GM18498 (cell line): ENCODE results near the gene NDUFA6.
"Not testable (repeated sequence)": the region's sequence is repeated elsewhere in the genome, so short reads cannot be mapped to it uniquely, and the experiment has no call there.

Source experiments
- ATAC-seq: cut with Tn5 transposase; IDR thresholded peaks from one replicate; pipeline ENCODE4 v1.9.1; 2021; ENCODE audit warnings: mild to moderate bottlenecking, moderate library complexity; ENCODE audit not compliant: unreplicated experiment

Gene NDUFA6

DNA sequence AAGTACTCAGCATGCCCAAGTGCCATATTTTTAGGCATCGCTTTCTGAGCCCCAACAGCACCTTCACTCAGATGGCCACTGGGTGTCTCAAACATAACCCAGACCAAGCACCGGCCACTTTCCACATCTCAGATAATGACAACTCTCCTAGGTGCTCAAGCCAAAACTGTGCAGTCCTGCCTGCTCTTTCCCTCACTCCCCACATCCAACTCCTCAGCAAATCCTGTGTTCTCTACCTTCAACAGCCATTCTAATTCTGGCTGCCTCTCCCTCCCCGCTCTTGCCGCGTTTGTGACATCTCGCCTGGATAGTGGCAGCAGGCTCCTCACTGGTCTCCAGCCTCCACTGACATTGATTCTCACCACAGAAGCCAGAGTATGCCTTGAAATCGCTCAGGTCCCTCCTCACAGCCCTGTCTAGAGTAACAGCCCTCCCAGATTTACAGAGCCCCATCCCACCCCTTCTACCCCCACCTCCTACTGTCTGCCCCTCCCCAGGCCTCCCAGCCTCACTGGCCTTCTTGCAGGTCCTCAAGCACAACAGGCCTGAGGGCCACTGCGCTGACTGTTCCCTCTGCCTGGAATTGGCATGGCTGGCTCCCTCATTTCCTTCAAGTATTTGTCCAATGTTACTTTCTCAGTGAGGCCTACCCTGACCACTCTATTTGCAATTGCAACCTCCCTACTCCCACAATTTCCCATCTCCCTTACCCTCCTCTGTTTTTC lies 17.8 kb downstream of the NDUFA6 start:
- ATAC-seq, result no peak

DNA sequence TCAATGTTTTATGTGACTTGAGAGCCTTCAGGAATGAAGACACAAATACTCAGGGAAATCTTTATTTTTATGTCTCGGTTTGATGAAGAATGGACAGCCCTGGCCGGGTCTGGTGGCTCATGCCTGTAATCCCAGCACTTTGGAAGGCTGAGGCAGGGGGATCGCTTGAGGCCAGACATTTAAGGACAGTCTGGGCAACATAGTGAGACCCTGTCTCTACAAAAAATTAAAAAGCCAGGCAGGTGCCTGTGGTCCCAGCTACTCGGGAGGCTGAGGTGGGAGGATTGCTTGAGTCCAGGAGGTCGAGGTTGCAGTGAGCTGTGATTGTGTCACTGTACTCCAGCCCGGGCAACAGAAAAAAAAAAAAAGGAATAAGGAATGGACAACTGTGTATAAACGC lies 19.1 kb downstream of the NDUFA6 start:
- ATAC-seq, result not testable (repeated sequence)

DNA sequence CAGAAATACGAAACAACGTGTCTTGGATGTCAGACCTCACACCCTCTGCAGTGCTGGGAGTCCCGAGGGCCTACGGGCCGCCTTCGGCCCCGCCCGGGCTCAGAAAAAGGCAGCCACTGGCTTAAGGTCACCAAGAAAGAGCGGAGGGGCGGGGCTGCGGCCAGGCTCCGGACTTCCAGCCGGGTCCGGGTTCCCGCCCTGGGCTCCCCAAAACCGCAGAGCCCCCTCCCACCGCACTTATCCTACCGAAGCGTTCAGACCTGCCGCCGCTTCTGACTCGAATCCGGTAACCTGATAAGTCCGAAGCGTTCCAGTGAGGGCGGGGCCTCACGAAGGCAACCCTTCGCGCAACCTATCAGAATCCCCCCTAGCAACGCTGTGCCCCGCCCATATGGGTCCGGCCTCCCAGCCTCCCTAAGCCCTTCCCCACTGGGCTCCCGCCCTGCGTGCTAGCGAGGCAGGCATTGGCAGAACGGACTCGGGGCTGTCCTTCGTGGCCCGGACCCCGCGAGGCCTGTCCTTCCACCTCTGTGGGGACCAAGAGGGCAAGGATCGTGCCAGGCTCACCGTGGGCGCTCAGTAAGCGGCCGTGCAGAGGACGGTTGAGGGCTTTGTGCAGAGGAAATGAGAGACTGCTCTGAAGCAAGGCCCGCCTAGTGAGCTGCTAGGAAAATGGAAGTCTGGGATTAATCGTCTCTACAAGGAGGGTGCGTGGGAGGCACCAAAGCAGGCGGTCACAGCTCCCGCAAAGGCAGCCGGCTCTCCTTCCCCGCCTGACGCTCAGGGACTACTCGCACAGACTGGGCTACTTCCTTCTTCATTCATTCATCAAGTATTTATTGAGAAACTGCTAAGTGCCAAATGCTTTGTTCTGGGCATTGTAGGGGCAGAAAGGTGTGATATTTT lies 19.8 kb downstream of the NDUFA6 start, which contains the start of gene NAGA:
TSS of gene NAGA (minus strand) at position 296 of the 906 bp plus-strand sequence. CDS start 515 bp downstream, outside the sequence.
- ATAC-seq, result peak; percentile 92

DNA sequence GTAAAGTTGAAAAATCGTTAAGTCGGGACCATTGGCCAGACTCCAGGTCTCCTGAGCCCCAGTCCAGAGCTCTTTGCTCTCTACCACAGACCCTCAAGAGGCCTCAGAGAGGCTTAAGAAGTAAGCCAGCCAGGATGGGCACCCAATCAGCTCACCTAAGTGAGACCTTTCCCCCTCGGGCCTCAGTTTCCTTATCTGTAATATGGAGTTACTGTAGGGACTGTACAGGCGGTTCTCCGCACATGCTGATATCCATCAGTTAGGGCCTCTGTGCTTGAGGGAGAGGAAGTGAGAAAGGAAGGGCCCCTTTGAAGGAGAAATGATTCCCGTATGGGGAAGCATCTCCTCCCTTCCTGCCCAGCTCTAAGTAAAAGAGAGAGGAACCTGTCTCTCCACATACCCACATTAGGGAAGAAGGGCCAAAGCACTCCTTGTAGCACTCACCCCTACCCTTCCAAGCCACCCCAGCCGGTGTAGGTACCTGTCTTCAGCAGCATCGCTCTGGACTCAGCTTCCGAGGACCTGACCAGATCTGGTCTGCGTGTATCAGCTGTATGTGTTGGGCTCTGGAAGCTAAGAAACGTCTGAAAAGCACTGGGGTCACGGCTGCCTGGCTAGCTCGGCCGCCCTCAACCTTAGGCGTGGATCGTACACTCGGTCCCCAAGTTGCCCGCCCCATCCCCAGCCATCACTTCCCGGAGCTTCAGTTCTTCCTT lies 20.6 kb downstream of the NDUFA6 start:
- ATAC-seq, result peak; percentile 13

DNA sequence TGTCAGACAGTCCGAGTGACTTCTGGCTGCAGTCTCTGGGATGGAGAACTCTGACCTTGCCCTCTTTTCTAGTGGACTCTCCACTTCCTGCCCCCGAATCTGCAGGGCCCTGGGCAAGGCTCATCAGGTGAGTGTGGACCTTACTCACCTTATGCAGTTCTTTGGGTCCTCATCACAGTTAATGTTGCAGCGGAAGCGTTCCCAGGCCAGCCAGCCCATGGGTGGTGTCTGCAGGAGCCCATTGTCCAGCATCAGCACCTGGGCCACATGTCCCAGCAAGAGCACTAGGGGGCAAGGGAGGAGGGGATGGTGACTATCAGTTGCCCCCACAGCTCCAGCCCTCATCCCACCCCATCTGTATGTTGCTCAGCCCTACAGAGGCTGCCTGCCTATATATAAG lies 22.3 kb downstream of the NDUFA6 start:
- ATAC-seq, result no peak

DNA sequence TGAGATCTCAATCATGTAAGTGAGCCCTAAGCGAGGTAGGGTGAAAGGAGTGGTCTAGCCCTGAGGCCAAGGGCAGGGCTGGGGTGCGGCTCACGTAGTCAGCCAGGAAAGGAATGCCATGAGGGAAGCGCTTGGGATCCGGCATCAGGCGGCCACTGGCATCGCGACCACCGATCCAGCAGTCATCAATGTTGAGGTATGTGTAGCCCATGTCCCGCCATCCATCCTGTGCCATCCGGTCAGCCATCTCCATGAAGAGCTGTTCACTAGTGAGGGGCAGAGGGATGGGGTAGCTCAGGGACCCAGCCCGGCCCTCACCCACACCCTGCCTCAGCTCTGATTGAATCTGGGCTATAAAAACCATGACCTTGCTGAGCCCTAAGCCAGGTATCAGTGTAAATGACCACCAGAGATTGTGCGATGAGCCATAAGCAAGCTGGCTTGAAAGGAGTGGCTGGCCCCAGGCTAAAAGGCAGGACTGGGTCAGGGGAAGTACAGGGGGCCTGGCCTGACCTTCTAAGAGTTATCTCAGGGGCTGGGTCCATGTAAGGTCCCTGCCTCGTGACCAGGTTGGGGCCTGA lies 22.8 kb downstream of the NDUFA6 start:
- ATAC-seq, result no peak

DNA sequence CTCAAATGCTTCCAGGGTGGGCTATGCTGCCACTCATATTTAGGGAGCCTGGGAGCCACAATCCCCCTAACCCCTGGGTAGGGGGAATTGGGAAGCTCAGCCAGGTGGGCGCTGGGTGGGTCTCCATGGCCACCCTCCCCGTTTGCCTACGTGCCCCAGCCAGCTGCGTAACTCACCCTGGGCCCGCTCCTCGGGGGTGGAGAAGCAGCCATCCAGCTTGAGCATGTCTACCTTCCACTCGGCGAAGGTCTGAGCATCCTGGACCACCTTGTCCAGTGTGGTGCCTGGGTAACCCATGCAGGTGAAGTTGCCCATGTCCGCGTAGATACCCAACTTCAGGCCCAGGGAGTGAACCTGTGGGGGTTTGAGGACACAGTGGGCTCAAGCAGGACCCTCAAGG lies 23.6 kb downstream of the NDUFA6 start:
- no peak for ATAC-seq

DNA sequence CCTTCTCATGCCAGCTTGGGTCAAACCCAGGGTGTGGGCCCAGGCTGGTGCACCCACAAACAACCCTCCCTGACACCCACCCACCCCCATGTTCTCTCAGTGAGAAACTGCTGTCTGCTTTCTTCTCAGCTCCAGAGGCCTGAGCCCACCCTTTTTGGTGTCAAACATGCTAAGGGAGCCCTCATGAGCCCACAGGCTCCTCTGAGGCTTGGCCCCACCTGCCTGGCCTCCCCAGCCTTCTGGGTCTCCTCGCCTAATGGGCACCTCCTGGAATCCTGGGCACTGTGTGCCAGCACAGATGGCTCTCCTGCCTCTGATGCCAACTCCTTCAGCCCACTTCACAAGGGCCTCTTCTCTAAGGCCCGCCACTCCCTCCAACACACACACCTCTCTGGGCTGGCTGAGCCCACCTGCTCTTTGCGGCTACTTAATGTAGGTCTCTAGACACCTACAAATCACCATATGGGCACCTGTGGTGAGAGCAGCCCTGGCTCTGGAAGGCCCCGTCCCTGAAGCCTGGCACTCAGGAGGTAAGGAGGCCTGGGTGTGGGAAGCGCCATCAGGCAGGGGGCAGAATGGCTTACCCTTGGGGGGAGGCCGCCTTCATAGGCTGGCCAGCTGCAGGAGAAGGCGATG lies 24.3 kb downstream of the NDUFA6 start:
- no peak for ATAC-seq

DNA sequence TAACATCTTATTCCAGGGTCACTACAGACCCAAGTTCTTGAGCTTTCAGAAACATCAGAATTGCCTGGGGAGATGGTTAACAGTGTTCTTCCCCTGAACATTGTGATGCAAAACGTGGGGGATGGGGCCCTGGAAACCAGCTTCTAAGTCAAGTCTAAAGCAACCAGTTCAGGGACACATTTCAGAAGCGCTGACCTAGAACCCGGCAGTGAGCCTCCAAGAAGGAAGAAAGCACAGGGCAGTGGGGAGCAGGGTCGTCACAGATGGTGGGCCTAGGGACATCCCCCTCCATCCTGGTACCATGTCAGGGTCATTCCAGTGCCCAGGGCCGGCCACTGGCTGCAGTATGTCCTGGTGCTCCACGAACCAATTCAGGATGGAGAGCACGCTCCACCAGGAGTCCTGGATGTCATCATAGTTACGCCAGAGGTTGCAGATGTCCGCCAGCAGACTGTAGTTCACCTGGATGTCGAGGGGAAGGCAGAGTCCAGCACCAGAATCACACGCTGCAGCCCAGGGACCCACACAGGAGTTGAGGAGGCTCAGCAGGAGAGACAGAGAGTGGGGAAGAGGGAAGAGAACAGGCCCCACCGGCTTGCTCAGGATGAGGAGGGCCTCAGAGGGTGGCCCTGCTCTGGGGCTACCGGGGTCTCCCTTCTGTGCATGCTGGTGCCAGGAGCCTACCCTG lies 25.0 kb downstream of the NDUFA6 start:
- no peak for ATAC-seq

DNA sequence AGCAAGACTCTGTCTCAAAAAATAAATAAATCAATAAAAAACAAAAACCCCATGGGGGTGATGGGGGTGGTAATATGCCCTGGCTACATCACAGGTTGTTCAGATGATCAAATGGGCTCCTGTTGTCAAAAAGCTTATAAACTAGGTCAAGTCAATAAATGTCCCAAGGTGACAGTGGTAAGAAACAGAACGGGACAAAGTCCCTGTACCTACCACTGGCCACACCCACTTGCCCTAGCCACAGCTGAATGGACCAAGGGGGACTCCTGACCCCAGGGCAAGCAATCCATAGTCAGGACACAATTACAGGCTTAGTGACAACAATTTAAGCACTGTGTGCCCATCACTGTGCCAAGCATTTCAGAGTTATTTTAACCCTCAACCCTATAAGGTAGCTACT lies 25.9 kb downstream of the NDUFA6 start:
- no peak for ATAC-seq

DNA sequence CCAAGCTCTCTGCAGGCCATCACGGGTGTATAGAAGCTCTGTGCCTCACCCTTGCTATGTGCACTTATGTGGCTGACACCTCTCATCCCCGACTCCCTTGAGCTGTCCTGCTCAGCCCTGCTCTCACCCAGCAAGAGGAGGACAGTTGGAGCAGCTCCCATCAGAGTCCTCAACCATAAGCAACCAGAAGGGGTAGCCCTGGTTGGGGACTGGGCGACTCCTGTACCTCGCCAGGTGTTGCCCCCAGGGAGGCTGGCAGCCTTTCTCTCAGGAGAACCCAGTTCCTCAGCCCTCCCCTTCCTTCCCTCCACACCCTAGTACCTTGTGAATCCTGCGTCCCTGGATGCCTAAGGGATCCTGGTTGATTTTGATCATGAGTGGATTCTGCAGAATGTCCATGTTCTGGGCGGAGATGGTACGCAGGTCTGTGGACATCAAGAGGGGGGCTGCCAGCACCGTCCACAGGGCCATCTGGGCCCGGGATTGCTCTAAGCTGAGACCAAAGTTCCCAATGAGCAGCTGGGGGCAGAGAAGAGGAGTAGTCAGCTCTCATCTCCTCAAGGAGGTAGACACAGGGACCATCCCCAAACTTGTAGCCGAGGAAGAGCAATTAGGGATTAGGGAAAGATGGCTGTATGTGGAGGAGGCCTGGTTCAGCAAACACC lies 27.9 kb downstream of the NDUFA6 start:
- no peak for ATAC-seq

DNA sequence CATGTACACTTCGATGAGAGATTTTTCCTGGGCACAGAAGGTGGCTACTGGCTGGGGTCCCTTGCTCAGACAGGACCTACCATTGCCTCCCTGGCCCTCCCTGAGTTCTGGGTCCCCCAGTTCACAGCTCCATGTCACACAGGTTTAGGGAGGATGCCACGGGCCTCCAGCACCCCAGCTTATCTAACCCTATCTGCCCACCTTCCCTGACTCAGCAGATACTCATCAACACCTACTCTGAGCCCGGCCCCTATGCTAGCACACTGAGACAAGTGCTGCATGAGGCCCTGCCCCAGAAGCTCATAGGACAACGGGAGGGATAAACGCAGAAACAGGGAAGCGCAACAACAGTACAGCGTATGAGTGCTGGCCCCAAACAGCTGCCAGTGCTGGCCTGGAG lies 29.5 kb downstream of the NDUFA6 start:
- no peak for ATAC-seq

DNA sequence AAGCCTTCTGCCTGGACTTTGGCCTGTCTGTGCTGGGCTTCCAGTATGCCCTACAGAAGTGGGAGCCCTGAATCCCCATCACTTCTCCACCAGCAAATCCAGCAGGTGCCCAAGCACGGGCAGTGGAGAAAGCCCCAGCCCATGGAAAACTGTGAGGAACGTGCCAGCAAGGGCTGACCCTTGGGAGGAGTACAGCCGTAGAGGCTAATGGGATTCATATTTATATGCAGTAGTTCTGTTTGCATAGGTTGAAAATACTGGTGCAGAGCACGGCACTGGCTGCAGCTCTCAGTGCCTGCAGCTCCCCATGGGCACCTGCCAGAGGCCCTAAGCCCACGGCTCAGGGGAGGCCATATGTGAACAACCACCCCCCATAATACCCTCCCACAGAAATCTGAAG lies 30.1 kb downstream of the NDUFA6 start:
- ATAC-seq, result no peak

DNA sequence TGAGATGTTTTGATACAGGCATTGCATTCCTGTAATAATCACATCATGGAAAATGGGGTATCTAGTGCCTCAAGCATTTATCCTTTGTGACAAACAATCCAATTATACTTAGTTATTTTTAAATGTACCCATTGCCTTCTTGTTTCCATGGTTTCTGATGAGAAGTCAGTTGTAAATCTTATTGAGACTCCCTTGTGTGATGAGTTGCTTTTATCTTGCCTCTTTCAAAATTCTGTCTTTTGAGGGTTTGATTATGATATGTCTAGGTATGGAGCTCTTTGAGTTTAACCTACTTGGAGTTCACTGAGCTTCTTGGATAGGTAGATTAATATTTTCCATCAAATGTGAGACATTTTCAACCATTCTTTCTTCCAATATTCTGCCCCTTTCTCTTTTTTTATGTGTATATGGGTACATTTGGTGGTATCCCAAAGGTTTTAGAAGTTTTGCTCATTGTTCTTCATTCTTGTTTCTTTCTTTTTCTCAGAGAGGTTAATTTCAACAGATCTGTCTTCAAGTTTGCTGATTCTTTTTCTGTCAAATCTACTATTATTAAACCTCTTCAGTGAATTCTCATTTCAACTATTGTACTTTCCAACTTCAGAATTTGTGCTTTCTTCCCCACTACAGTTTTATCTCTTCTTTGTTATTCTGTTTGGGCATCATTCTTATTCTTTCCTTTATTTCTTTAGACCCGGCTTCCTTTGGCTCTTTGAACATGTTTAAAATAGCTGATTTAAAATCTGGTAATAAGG lies 33.6 kb downstream of the NDUFA6 start:
- no peak for ATAC-seq

DNA sequence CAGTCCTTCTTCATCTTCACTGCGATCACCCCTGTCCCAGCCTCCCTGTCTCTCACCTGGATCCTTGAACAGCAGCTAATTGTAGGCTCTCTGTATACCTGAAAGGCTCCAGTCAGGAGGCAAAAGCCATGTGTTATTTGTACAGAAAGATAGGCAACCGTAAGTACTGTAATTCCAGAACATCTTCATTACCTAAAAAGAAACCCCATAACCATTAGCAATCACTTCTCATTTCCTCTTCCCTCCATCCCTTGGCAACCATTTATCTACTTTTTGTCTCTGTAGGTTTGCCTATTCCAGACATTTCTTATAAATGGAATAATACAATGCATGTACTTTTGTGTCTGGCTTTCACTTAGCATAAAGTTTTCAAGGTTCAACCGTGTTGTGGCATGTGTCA lies 37.8 kb downstream of the NDUFA6 start:
- no peak for ATAC-seq

DNA sequence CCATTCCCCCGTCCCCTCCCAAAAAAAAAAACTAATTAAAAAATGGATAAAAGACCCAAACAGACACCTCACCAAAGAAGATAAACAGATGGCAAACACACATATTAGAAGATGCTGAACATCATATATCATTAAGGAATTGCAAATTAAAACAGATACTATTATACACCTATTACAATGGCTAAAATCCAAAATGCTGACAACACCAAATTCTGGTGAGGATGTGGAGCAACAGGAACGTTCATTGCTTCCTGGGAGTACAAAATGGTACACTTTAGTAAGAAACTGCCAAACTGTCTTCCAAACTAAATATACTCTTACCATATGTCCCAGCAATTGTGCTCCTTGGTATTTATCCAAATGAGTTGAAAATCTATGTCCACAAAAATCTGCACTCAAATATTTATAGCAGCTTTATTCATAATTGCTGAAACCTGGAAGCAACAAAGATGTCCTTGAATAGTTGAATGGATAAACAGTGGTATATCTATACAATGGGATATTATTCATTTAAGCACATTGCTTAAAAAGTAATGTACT lies 39.9 kb downstream of the NDUFA6 start:
- no peak for ATAC-seq

DNA sequence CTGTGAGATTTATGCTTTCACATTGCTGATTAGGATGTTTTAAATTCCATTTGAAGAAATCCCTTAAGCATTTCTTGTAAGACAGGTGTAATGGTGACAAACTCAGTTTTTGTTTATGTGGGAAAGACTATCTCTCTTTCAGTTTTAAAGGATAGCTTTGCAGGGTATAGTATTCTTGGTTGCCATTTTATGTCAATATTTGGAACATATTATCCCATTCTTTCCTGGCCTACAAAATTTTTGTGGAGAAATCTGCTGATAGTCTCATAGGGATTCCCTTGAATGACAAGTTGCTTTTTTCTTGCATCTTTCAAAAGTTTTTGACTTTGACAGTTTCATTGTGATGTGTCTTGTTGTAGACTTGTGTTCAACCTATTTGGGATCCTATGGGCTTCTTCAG lies 48.8 kb downstream of the NDUFA6 start:
- ATAC-seq, result no peak

DNA sequence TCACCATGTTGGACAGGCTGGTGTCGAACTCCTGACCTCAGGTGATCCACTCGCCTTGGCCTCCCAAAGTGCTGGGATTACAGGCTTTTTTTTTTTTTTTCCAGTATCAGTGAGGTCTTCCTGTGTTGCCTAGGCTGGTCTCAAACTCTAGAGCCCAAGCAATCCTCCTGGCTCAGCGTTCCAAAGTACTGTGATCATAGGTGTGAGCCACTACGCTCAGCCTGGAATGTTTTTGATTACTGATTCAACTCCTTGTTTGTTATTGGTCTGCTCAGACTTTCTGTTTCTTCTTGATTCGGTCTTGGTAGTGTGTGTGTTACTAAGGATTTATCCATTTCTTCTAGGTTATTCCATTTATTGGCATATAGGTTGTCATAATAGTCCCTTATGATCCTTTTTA lies 51.3 kb downstream of the NDUFA6 start:
- no peak for ATAC-seq
